Stimulated activated CD8-positive, alpha-beta memory T cell treated with anti-CD3 and anti-CD28 coated beads, Interleukin-2, amount 100 ng/mL, for 1 hour (primary cell): ENCODE results near the gene TLL1.

ENCODE experiments used
- DNase-seq, 2 donors: peaks; one replicate each; pipeline ENCODE4 v3.0.0-alpha.2; 2020; ENCODE audit warnings: low read depth in 2 of 2

Gene TLL1

GRCh38 chr4:165872461-165873297 is at the start of gene TLL1:
TSS of gene TLL1 (plus strand) at chr4:165873237. CDS start at chr4:165873905, 668 bp downstream.
- no peak for DNase-seq

GRCh38 chr4:165826166-165826565 is 46.9 kb upstream of the TLL1 start:
- DNase-seq, result no peak

GRCh38 chr4:165827018-165827417 is 46.0 kb upstream of the TLL1 start:
- DNase-seq, result no peak

GRCh38 chr4:165828928-165829327 is 44.1 kb upstream of the TLL1 start:
- no peak for DNase-seq

GRCh38 chr4:165834116-165834515 is 38.9 kb upstream of the TLL1 start:
- DNase-seq, result no peak

GRCh38 chr4:165838575-165838974 is 34.5 kb upstream of the TLL1 start:
- no peak for DNase-seq

GRCh38 chr4:165839615-165840333 is 33.3 kb upstream of the TLL1 start:
- no peak for DNase-seq

GRCh38 chr4:165842684-165843083 is 30.4 kb upstream of the TLL1 start:
- DNase-seq, result no peak

- no peak for DNase-seq
Measured at GRCh38 chr4:165844161-165844560, 28.9 kb upstream of the TLL1 start.

GRCh38 chr4:165851256-165851655 is 21.8 kb upstream of the TLL1 start:
- no peak for DNase-seq

GRCh38 chr4:165855191-165855590 is 17.8 kb upstream of the TLL1 start:
- no peak for DNase-seq

GRCh38 chr4:165861363-165861762 is 11.7 kb upstream of the TLL1 start:
- DNase-seq, result no peak

GRCh38 chr4:165864271-165864670 is 8.8 kb upstream of the TLL1 start:
- DNase-seq, result no peak

GRCh38 chr4:165866019-165866650 is 6.9 kb upstream of the TLL1 start:
- DNase-seq, result no peak

GRCh38 chr4:165867961-165868360 is 5.1 kb upstream of the TLL1 start:
- no peak for DNase-seq

GRCh38 chr4:165873298-165874071 is 448 bp downstream of the TLL1 start:
- no peak for DNase-seq

GRCh38 chr4:165874072-165874790 is 1.2 kb downstream of the TLL1 start:
- DNase-seq, result no peak

GRCh38 chr4:165874791-165875371 is 1.8 kb downstream of the TLL1 start:
- DNase-seq, result no peak

- no peak for DNase-seq
Measured at GRCh38 chr4:165875446-165875845, 2.4 kb downstream of the TLL1 start.

GRCh38 chr4:165877286-165877685 is 4.2 kb downstream of the TLL1 start:
- DNase-seq, result no peak

GRCh38 chr4:165879641-165880040 is 6.6 kb downstream of the TLL1 start:
- DNase-seq, result no peak
